GM21367 (cell line): ENCODE measurements around the gene HMGCL.
"Not testable (repeated sequence)": the region's sequence is repeated elsewhere in the genome, so short reads cannot be mapped to it uniquely, and the experiment has no call there.

Experiments used
- ATAC-seq: cut with Tn5 transposase; IDR thresholded peaks from one replicate; pipeline ENCODE4 v1.9.1; 2021; ENCODE audit not compliant: unreplicated experiment

HMGCL gene

GRCh38 chr1:23827717-23828116 is 2.5 kb upstream of the HMGCL start:
- ATAC-seq: no peak

GRCh38 chr1:23826590-23826989 is 1.4 kb upstream of the HMGCL start:
- not testable (repeated sequence) for ATAC-seq

- ATAC-seq: no peak
Observed at GRCh38 chr1:23825762-23826522, 713 bp upstream of the HMGCL start.

- no peak for ATAC-seq
Observed at GRCh38 chr1:23824711-23825075, 536 bp downstream of the HMGCL start.

GRCh38 chr1:23823767-23824166 is 1.5 kb downstream of the HMGCL start:
- ATAC-seq: no peak

GRCh38 chr1:23817633-23818032 is 7.6 kb downstream of the HMGCL start:
- ATAC-seq: no peak

GRCh38 chr1:23816906-23817305 is 8.3 kb downstream of the HMGCL start:
- no peak for ATAC-seq

GRCh38 chr1:23816361-23816760 is 8.9 kb downstream of the HMGCL start:
- no peak for ATAC-seq

GRCh38 chr1:23814016-23814415 is 11.2 kb downstream of the HMGCL start:
- ATAC-seq: no peak

GRCh38 chr1:23810818-23811540 is 14.2 kb downstream of the HMGCL start:
- no peak for ATAC-seq

GRCh38 chr1:23809751-23810171 is 15.5 kb downstream of the HMGCL start:
- ATAC-seq: no peak

GRCh38 chr1:23807453-23807852 is 17.8 kb downstream of the HMGCL start:
- ATAC-seq: no peak

GRCh38 chr1:23806280-23806679 is 18.9 kb downstream of the HMGCL start:
- no peak for ATAC-seq

- ATAC-seq: no peak
Observed at GRCh38 chr1:23805025-23805424, 20.2 kb downstream of the HMGCL start.

- no peak for ATAC-seq
Observed at GRCh38 chr1:23804183-23804835, 20.9 kb downstream of the HMGCL start.

- ATAC-seq: no peak
Observed at GRCh38 chr1:23803674-23804073, 21.6 kb downstream of the HMGCL start.

- not testable (repeated sequence) for ATAC-seq
Observed at GRCh38 chr1:23802809-23803342, 22.4 kb downstream of the HMGCL start.

- no peak for ATAC-seq
Observed at GRCh38 chr1:23801876-23802275, 23.4 kb downstream of the HMGCL start.

GRCh38 chr1:23801338-23801748 is 23.9 kb downstream of the HMGCL start:
- ATAC-seq: no peak

- ATAC-seq: peak; percentile 58
Observed at GRCh38 chr1:23800400-23801337, 24.6 kb downstream of the HMGCL start, which contains the start of gene GALE. TSS of gene GALE (minus strand) at chr1:23800754. CDS start at chr1:23799007, 1,747 bp downstream.
